Lower leg skin (tissue), 4 donors: ENCODE results near the gene SMARCC2. TPM values are rescaled to one million over a fixed set of nuclear protein-coding genes. Genes with fewer than 3 reads are reported as not detected.

ENCODE experiments used
- DNase-seq, 2 donors: peaks; one replicate each; pipeline ENCODE4 v3.0.0-alpha.2; 2019; ENCODE audit warnings: low spot score in 2 of 2
- H3K4me3 ChIP-seq: fragments of 200-600 bp; sonication (generic); 2 replicates; pipeline ENCODE4 v1.5.1; 2017; ENCODE audit warnings: mild to moderate bottlenecking, low read depth; ENCODE audit not compliant: poor library complexity, severe bottlenecking
- POLR2A ChIP-seq, 2 donors: fragments of 450-650 bp; IDR thresholded peaks; one replicate each; pipeline ENCODE4 v1.6.1; 2016 to 2017; ENCODE audit warnings: antibody characterized with exemption in 2 of 2, mild to moderate bottlenecking in 1 of 2, moderate library complexity in 1 of 2
- WGBS, 2 donors: methylation state at CpG; one replicate each; pipeline ENCODE4 v1.1.5; 2018; 5-methylcytosine and 5-hydroxymethylcytosine counted together
- intact Hi-C: fragments of 100-400 bp; cut with DNase I; formaldehyde crosslinking; loops from one replicate; pipeline ENCODE4 v1.15.0; 2023; ENCODE audit warnings: low total_unique reads
- total RNA-seq, 4 donors: library from RNA; depleted of rRNA; stranded (reverse); fragments of >200 nt; gene quantifications; one replicate each; pipeline ENCODE4 v1.1.0, GENCODE V29; 2016
- TF ChIP-seq, protein P1 (sequence below), 3 donors: fragments of 450-650 bp; IDR thresholded peaks; one replicate each; pipeline ENCODE4 v1.5.1; 2016; ENCODE audit warnings: antibody characterized with exemption in 3 of 3, mild to moderate bottlenecking in 3 of 3, moderate library complexity in 2 of 3

SMARCC2 gene
- total RNA-seq, 4 donors from 2014 or later, result 55.3 to 90.5 (median 63.5) TPM

DNA sequence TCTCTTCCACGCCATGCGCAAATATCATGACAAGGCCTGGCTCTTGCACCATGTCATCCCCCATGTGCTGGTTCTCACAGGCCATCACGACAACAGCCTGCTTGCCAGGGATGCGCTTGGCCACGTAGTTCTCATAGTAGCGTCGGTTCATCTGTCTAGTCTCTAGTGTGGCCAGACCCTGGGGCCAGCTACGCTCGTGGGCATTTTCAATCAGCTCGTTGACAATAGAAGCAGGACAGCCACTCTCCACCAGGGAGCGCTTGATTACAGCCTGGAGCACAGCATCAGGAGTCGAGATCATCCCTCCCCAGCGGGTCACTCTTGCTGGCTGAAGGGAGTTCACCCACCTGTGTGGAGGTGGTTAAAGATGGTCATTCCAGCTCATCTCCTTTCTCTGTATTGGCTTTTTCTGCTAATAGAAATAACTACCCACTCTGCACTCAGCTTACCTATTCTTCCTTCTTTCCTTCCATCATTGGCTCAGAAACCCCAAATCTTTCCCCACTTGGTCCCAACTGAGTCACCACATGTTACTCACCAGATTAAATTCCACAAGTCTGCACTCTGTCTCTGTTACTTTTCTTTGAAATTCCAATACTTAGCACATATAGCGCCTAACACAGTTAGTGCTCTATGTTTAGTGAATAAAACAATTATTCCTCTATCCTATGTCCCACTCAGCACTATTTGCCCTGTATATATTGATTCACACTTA, 17.3 kb upstream of the SMARCC2 start:
- 55 to 65% methylated on average over 14 of the region's 14 CpGs for WGBS, 2 donors
- no peak overlapping the region for H3K4me3 ChIP-seq
- no peak for TF ChIP-seq POLR2A (IDR thresholded peaks at IDR 0.05)
- TF ChIP-seq, protein P1, sequence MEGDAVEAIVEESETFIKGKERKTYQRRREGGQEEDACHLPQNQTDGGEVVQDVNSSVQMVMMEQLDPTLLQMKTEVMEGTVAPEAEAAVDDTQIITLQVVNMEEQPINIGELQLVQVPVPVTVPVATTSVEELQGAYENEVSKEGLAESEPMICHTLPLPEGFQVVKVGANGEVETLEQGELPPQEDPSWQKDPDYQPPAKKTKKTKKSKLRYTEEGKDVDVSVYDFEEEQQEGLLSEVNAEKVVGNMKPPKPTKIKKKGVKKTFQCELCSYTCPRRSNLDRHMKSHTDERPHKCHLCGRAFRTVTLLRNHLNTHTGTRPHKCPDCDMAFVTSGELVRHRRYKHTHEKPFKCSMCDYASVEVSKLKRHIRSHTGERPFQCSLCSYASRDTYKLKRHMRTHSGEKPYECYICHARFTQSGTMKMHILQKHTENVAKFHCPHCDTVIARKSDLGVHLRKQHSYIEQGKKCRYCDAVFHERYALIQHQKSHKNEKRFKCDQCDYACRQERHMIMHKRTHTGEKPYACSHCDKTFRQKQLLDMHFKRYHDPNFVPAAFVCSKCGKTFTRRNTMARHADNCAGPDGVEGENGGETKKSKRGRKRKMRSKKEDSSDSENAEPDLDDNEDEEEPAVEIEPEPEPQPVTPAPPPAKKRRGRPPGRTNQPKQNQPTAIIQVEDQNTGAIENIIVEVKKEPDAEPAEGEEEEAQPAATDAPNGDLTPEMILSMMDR (IDR thresholded peaks at IDR 0.05), result no peak
- intact Hi-C loops, result no loop called here
- no peak for DNase-seq

DNA sequence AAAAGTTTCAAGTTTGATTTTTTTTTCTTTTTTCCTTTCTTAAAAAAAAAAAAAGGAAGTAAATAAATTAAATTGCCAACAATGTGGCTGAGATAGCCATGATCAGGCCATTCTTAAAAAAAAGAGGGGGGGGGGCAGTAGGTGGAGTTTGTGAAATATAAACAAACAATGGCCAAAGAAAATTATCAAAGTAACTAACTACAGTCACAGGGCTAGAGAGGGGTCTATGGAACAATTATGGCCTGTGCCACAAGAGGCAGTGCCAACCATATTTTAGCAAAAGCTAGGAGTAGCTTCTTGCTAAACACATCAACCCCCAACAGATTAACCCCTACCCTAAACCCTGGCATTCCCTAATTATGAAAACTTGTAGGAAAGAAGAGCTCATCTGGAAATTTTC, 16.2 kb upstream of the SMARCC2 start:
- TF ChIP-seq, protein P1 (IDR thresholded peaks at IDR 0.05), result no peak
- no peak for TF ChIP-seq POLR2A (IDR thresholded peaks at IDR 0.05)
- no peak for DNase-seq
- H3K4me3 ChIP-seq, result no peak overlapping the region
- intact Hi-C loops, result no loop called here

DNA sequence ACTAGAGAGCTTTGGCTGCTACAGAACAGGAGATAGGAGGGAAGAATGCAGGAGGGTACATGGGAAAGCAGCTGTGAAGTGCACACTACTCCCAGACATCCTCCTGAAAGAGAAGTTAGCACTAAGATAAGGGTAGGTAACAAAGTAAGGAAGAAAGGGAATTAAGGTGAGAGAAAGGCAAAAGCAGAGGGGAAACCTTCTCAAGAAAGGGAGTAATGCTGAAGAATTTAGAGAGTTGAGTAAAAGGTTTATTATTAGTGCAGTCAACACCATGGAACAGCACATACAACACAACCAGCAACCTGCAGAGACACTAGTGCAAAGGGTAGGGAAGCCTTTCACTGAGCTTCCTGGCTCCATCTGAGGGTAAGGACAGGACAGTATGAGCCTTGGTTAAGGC, 15.0 kb upstream of the SMARCC2 start:
- TF ChIP-seq, protein P1 (IDR thresholded peaks at IDR 0.05), result no peak
- TF ChIP-seq POLR2A (IDR thresholded peaks at IDR 0.05), result no peak
- intact Hi-C loops, result no loop called here
- DNase-seq, result no peak
- H3K4me3 ChIP-seq, result no peak overlapping the region

DNA sequence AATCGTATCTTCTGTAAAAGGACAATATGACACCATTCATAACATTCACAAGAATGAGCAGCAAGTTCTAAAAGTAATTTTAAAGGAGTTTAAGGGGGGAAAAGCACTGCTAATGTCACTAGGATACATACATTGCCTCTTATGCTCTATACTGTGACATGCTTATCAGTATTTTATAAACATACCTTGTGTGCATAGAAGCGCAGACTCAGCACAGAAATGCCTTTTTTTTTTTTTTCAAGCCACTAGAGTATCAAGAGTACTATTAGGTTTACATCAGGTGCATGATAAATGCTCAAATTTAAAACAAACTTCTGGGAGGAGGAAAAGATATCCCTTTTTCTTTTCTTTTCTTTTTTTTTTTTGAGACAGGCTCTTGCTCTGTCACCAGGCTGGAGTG, 13.6 kb upstream of the SMARCC2 start:
- intact Hi-C loops, result no loop called here
- DNase-seq, result no peak
- 69 to 71% methylated on average over 2 of the region's 2 CpGs for WGBS, 2 donors
- H3K4me3 ChIP-seq, result no peak overlapping the region
- TF ChIP-seq POLR2A (IDR thresholded peaks at IDR 0.05), result no peak
- TF ChIP-seq, protein P1 (IDR thresholded peaks at IDR 0.05), result no peak

DNA sequence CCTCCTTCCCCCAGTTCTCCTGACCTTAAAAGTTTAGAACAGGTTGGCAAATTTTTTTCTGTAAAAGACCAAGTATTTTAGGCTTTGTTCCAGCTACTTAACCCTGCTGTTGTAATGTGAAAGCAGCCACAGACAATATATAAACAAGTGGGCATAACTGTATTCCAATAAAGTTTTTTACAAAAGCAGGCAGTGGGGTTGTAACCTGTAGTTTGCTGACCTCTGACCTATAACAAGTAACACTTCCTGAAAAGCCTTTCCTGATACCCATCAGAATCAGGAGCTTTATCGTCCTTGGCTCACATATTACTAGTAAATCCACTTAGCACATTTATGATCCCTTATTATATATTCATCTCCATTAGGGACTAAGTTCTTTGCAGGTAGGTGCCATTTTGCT, 13.1 kb upstream of the SMARCC2 start:
- WGBS, 2 donors, result 32 to 38% methylated on average over 1 of the region's 1 CpG
- TF ChIP-seq, protein P1 (IDR thresholded peaks at IDR 0.05), result no peak
- no peak for TF ChIP-seq POLR2A (IDR thresholded peaks at IDR 0.05)
- intact Hi-C loops, result no loop called here
- H3K4me3 ChIP-seq, result no peak overlapping the region
- no peak for DNase-seq

DNA sequence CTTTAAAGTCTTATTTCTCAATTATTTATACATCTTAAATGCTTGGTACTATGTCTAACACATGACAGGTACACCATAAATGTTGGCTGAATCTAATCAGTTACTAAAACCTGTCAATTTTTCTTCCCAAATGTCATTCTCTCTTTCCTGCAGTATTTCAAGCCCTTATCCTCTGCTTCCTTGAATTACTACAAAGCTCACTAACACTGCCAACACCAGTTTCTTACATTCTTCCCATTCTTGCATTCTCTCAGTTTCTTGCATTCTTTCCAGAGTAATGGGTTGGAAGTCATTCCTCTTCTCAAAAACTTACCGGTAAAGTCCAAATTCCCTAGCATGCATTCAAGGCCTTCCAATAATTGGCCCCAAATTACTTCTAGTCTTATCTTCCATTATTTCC, 9.6 kb upstream of the SMARCC2 start:
- intact Hi-C loops, result no loop called here
- TF ChIP-seq, protein P1 (IDR thresholded peaks at IDR 0.05), result no peak
- no peak for TF ChIP-seq POLR2A (IDR thresholded peaks at IDR 0.05)
- DNase-seq, result no peak
- no peak overlapping the region for H3K4me3 ChIP-seq
- WGBS, 2 donors, result 76 to 78% methylated on average over 1 of the region's 1 CpG
